ENCODE data around the gene PDZD4.

Gene PDZD4

DNA sequence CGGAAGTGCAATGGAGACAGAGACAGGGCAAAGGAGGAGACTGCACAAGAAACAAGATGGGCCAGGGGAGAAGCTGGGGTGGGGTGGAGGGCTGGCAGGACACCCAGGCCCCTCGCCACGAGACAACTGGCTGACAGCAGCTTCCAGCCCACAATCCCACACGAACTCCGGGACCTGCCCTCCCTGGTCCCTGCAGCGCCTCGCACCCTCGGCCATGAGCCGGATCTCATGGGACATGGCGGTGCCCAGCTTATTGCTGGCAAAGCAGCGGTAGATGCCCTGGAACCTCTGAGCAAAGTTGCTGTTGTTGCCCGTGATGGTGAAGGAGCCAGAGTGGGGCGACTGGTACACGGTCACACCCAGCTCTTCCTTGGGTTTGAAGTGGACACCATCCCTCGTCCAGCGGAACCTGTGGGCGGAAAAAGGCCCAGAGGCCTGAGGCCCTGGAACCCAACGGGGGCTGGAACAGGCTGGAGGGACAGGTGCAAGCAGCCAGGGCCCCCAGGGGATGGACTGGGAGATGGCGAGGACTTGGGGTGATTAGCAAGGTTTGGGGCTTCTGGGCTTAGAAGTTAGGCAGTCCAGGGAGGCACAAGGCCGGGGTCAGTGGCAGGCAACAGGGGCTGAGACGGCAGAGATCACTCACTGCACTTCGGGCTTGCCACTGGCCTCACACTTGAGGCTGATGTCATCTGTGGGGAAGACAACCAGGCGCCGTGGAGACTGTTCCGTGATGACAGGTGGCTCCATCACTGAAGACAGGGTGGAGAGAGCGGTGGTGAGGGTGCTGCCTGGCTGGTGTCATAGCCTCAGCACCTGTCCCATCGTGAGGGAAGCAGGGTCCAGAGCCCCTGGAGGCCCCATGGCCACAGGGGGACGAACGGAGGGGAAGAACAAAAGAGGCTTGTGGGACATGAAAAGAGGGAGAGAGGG, 41.9 kb upstream of the PDZD4 start:
- no peaks in the 10 kb centered on the region for H3K27me3 ChIP-seq (ENCODE audit: control insufficient read depth, insufficient read depth, low read length)
- no peak overlapping the region for H3K4me3 ChIP-seq (ENCODE audit: low read length)
- no peak overlapping the region for H3K9ac ChIP-seq (ENCODE audit: low read length)
- no peaks in the 10 kb centered on the region for H3K4me1 ChIP-seq (ENCODE audit: control insufficient read depth, insufficient read depth, low read length)
- no peaks in the 10 kb centered on the region for H3K9me3 ChIP-seq (ENCODE audit: control insufficient read depth, low read length)
- no peaks in the 10 kb centered on the region for H3K36me3 ChIP-seq (ENCODE audit: control insufficient read depth, insufficient read depth, low read length)

- Histone ChIP-seq H3K9me3 (ENCODE audit: control insufficient read depth, low read length) (no peaks in the 10 kb centered on the region), H3K9ac (ENCODE audit: low read length) (no peak overlapping the region), H3K4me3 (ENCODE audit: low read length) (no peak overlapping the region), H3K27me3 (ENCODE audit: control insufficient read depth, insufficient read depth, low read length) (no peaks in the 10 kb centered on the region), H3K36me3 (ENCODE audit: control insufficient read depth, insufficient read depth, low read length) (no peaks in the 10 kb centered on the region), H3K4me1 (ENCODE audit: control insufficient read depth, insufficient read depth, low read length) (no peaks in the 10 kb centered on the region)
Measured at GRCh38 chrX:153871451-153871850, 41.1 kb upstream of the PDZD4 start.

DNA sequence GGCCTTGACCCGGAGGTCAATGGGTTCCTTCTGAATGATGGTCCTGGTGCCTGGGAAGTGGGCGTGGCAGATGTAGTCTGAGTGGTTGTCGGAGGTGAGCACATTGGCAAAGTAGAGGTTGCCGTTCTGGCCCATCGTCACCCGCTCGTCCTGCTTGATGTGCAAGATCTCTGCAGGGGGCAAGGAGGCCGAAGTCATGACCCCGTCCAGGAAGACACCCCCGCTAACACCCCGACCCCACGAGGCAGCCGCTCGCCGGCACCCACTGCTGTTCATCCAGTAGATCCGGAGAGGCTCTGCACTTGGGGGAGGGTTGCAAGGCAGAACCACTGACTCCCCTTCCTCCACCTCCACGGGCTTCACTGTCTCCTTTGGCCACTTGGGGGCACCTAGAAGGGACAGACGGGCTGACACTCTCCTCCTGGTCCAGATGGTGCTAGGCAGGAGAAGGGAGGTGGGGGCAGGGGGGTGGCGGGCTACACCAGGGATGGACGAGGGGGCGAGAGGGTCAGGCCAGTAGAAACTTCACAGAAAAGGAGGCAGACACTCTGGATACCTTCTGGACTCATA, 40.5 kb upstream of the PDZD4 start:
- H3K4me1 ChIP-seq (ENCODE audit: control insufficient read depth, insufficient read depth, low read length): no peaks in the 10 kb centered on the region
- H3K9me3 ChIP-seq (ENCODE audit: control insufficient read depth, low read length): no peaks in the 10 kb centered on the region
- H3K36me3 ChIP-seq (ENCODE audit: control insufficient read depth, insufficient read depth, low read length): no peaks in the 10 kb centered on the region
- H3K9ac ChIP-seq (ENCODE audit: low read length): no peak overlapping the region
- no peak overlapping the region for H3K4me3 ChIP-seq (ENCODE audit: low read length)
- no peaks in the 10 kb centered on the region for H3K27me3 ChIP-seq (ENCODE audit: control insufficient read depth, insufficient read depth, low read length)

GRCh38 chrX:153870288-153870690, 39.9 kb upstream of the PDZD4 start:
- no peaks in the 10 kb centered on the region for H3K4me1 ChIP-seq (ENCODE audit: control insufficient read depth, insufficient read depth, low read length)
- no peak overlapping the region for H3K4me3 ChIP-seq (ENCODE audit: low read length)
- no peaks in the 10 kb centered on the region for H3K27me3 ChIP-seq (ENCODE audit: control insufficient read depth, insufficient read depth, low read length)
- no peaks in the 10 kb centered on the region for H3K9me3 ChIP-seq (ENCODE audit: control insufficient read depth, low read length)
- no peak overlapping the region for H3K9ac ChIP-seq (ENCODE audit: low read length)
- H3K36me3 ChIP-seq (ENCODE audit: control insufficient read depth, insufficient read depth, low read length): no peaks in the 10 kb centered on the region

DNA sequence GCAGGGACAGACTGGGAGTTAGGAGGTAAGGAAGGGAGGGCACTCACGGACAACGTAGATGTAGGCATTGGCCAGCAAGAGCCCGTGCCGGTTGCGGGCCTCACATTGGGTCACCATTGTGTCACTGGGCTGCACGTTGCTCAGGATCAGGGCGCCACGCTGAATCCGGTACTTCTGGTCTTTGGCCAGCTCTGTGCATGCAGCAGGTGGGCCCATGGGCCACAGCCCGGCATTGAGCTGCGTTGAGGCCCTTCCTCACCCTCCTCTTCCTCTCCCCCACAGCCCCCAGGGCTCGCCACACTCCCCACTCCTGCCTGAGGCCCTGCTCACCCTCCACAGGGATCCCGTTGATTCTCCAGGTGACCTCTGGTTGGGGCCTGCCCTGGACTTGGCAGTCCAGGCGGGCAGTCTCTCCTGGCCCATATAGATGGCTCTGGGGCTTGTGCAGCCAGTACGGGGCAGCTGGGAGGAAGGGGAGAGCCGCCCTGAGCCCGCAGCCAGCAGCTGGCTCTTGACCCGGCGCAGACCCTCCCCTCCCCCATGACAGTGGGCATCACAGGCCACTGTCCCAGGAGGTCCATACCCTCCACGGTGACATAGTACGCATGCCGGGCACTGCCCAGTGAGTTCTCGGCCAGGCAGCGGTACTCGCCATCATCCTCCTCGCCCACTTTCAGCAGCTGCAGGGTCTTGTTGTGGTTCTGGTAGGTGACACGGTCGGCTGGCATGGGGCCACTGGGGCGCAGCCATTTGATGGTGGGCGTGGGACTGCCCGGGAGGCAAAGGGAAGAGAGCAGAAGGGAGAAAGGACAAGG, 39.3 kb upstream of the PDZD4 start:
- H3K27me3 ChIP-seq (ENCODE audit: control insufficient read depth, insufficient read depth, low read length): no peaks in the 10 kb centered on the region
- no peaks in the 10 kb centered on the region for H3K36me3 ChIP-seq (ENCODE audit: control insufficient read depth, insufficient read depth, low read length)
- H3K4me1 ChIP-seq (ENCODE audit: control insufficient read depth, insufficient read depth, low read length): no peaks in the 10 kb centered on the region
- no peak overlapping the region for H3K9ac ChIP-seq (ENCODE audit: low read length)
- no peaks in the 10 kb centered on the region for H3K9me3 ChIP-seq (ENCODE audit: control insufficient read depth, low read length)
- no peak overlapping the region for H3K4me3 ChIP-seq (ENCODE audit: low read length)

DNA sequence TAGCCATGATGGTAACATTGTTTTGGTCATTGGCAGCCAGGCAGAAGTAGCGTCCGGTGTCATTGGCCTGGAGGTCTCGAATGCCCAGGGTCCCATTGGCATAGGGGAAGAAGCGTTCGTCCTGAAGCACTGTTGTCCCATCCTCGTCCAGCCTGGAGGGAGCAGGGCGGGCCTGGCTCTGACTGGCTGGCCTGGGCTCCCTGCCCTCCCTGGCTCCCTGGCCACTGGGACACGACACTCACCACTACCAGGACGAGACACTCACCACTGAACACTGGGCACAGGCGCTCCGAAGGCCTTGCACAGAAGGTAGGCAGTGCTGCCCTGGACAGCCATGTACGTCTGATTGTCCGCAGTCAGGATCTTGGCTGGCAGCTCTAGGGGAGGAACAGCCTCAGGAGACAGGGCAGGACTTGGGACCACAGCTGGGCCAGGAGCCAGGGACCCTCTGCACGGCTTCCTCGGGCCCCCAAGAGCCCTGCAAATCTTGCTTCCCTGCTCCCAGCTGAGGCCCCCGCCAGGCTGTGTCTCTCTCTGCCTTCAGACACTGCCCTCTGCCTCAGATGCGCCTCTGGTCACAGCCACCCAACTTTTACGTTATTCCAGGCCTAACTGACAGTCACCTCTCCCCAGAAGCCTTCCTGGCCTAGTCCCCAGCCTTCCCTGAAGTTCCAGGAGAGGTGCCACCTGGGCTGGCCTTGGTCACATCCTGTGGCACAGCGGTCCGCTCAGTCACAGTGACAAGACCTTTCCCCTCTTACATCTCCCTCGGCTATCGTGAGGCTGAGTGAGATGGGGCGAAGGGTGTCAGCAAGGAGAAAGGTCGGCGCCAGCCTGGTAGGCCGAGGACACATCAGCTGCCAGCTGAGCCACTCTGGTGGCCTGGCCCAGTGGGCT, 38.5 kb upstream of the PDZD4 start:
- no peaks in the 10 kb centered on the region for H3K27me3 ChIP-seq (ENCODE audit: control insufficient read depth, insufficient read depth, low read length)
- no peak overlapping the region for H3K4me3 ChIP-seq (ENCODE audit: low read length)
- no peaks in the 10 kb centered on the region for H3K9me3 ChIP-seq (ENCODE audit: control insufficient read depth, low read length)
- H3K9ac ChIP-seq (ENCODE audit: low read length): no peak overlapping the region
- no peaks in the 10 kb centered on the region for H3K36me3 ChIP-seq (ENCODE audit: control insufficient read depth, insufficient read depth, low read length)
- no peaks in the 10 kb centered on the region for H3K4me1 ChIP-seq (ENCODE audit: control insufficient read depth, insufficient read depth, low read length)

- Histone ChIP-seq H3K9me3 (ENCODE audit: control insufficient read depth, low read length) (no peaks in the 10 kb centered on the region), H3K4me1 (ENCODE audit: control insufficient read depth, insufficient read depth, low read length) (no peaks in the 10 kb centered on the region), H3K27me3 (ENCODE audit: control insufficient read depth, insufficient read depth, low read length) (no peaks in the 10 kb centered on the region), H3K9ac (ENCODE audit: low read length) (no peak overlapping the region), H3K4me3 (ENCODE audit: low read length) (no peak overlapping the region), H3K36me3 (ENCODE audit: control insufficient read depth, insufficient read depth, low read length) (no peaks in the 10 kb centered on the region)
Measured at GRCh38 chrX:153867671-153868070, 37.3 kb upstream of the PDZD4 start.

DNA sequence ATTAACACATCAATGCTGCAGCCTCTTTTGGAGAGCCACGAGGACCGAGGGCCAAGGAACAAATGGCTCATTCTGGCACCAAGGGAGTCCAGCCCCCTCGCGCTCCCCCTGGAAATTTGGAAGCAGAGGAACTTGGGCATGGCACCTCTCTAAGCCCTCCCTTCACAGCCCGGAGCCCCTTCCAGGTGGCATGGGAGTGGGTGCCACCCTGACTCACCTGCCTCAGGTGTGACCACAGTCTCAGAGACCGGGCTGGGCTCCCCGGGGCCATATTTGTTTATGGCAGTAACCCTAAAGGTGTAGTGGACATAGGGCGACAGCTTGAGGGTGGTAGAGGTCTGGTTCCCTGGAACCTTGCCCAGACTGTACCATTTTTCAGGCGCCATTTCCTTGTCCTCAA, 36.8 kb upstream of the PDZD4 start:
- Histone ChIP-seq H3K4me3 (ENCODE audit: low read length) (no peak overlapping the region), H3K9ac (ENCODE audit: low read length) (no peak overlapping the region), H3K27me3 (ENCODE audit: control insufficient read depth, insufficient read depth, low read length) (no peaks in the 10 kb centered on the region), H3K36me3 (ENCODE audit: control insufficient read depth, insufficient read depth, low read length) (no peaks in the 10 kb centered on the region), H3K4me1 (ENCODE audit: control insufficient read depth, insufficient read depth, low read length) (no peaks in the 10 kb centered on the region), H3K9me3 (ENCODE audit: control insufficient read depth, low read length) (no peaks in the 10 kb centered on the region)

DNA sequence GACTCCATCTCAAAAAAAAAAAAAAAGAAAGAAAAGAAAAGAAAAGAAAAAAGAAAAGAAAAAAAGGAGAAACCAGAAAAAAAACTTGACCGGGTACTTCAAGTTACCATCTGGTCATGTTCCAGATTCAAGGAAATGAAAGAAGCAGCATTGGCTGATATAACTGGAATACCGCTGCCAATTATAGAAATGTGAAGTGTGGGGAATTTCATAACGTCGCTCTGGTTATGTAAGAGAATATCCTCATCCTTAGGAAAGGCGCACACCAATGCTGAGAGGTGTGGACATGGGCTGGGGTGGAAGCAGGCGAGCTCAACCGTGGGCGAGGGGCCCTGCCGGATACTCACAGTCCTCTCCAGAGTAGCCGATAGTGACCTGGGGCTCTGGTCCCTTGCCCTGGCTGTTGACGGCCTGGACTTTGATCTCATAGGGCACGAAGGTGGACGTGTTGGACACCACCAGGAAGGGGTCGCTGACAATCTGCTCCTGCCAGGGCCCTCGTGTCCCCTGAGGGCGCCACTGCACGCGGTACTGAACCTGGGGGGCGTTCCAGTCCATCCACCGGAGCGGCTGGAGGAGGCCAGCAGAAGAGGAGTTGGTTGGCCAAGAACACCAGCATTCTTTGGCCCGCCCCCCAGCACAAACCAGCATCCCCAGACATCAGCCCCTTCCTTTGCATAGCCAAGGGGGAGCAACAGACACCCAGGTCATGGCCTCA, 36.1 kb upstream of the PDZD4 start:
- no peaks in the 10 kb centered on the region for H3K9me3 ChIP-seq (ENCODE audit: control insufficient read depth, low read length)
- H3K36me3 ChIP-seq (ENCODE audit: control insufficient read depth, insufficient read depth, low read length): no peaks in the 10 kb centered on the region
- no peak overlapping the region for H3K4me3 ChIP-seq (ENCODE audit: low read length)
- no peaks in the 10 kb centered on the region for H3K27me3 ChIP-seq (ENCODE audit: control insufficient read depth, insufficient read depth, low read length)
- H3K4me1 ChIP-seq (ENCODE audit: control insufficient read depth, insufficient read depth, low read length): no peaks in the 10 kb centered on the region
- H3K9ac ChIP-seq (ENCODE audit: low read length): no peak overlapping the region

GRCh38 chrX:153865685-153866084, 35.3 kb upstream of the PDZD4 start:
- no peak overlapping the region for H3K9ac ChIP-seq (ENCODE audit: low read length)
- no peaks in the 10 kb centered on the region for H3K27me3 ChIP-seq (ENCODE audit: control insufficient read depth, insufficient read depth, low read length)
- H3K36me3 ChIP-seq (ENCODE audit: control insufficient read depth, insufficient read depth, low read length): no peaks in the 10 kb centered on the region
- no peaks in the 10 kb centered on the region for H3K4me1 ChIP-seq (ENCODE audit: control insufficient read depth, insufficient read depth, low read length)
- no peak overlapping the region for H3K4me3 ChIP-seq (ENCODE audit: low read length)
- H3K9me3 ChIP-seq (ENCODE audit: control insufficient read depth, low read length): no peaks in the 10 kb centered on the region

GRCh38 chrX:153865321-153865580, 34.9 kb upstream of the PDZD4 start:
- Histone ChIP-seq H3K4me3 (ENCODE audit: low read length) (no peak overlapping the region), H3K27me3 (ENCODE audit: control insufficient read depth, insufficient read depth, low read length) (no peaks in the 10 kb centered on the region), H3K36me3 (ENCODE audit: control insufficient read depth, insufficient read depth, low read length) (no peaks in the 10 kb centered on the region), H3K9me3 (ENCODE audit: control insufficient read depth, low read length) (no peaks in the 10 kb centered on the region), H3K4me1 (ENCODE audit: control insufficient read depth, insufficient read depth, low read length) (no peaks in the 10 kb centered on the region), H3K9ac (ENCODE audit: low read length) (no peak overlapping the region)

Measured in mucosa of stomach (tissue), 1 donor.